Frontal cortex (tissue), 4 donors: ENCODE data around the gene CHRNA1. TPM values are rescaled to one million over a fixed set of nuclear protein-coding genes. Genes with fewer than 3 reads are reported as not detected.
A peak's percentile ranks its signal among the peaks of the same experiment; 100 is the strongest.

Experiments
- DNase-seq, 2 donors: peaks; one replicate each; pipeline ENCODE4 v3.0.0; 2012; ENCODE audit warnings: low spot score in 2 of 2
- FAIRE-seq: peaks from 2 replicates; lab custom pipeline; 2012; peaks lifted over from hg19 to GRCh38; lab: Jason Lieb, UNC
- total RNA-seq: library from RNA; depleted of rRNA; stranded (reverse); fragments of >200 nt; gene quantifications from one replicate; pipeline ENCODE4 v1.2.3, GENCODE V29; 2014
- donor health status: control.
- donor health status: control.
- donor health status: control.

The CHRNA1 gene
- total RNA-seq, 1 donor from 2014 or later = not detected

DNA sequence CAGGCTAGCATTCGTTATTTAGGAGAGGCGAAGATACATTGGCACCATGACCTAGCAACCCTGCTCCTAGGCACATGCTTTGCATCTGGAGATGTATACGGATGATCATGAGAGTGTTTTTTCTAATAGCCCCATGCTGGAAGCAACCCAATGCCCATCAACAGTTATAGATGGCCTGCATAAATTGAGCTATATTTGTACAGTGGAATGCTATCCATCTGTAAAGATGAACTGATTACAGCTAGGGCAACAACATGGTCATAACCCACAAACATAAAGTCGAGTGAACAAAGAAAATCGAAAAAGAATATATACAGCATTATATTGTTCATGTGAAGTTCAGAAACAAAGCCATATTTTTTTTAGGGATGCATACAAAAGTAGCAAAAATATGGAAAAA, 20.6 kb upstream of the CHRNA1 start:
- FAIRE-seq (no peak), DNase-seq (no peak)

DNA sequence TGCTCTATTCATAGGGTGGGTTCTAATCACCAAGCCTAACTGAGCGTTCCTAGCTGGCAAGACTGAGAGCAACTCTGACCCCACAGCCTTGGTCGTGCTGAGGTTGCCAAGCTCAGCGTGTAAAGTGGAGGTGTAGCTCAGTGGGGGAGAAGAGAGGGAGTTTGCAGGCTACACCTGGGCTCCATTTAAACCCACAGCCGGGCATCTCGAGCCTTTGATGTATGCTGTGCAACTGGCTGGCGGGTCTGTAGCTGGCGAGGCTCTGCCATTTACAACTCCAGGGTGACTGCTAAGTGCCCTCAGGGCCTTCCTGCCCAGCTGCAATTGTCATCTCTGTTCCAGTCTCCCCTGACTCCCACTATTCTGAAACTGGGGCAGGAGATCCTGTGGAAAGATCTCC, 20.0 kb upstream of the CHRNA1 start:
- DNase-seq = no peak
- FAIRE-seq = no peak

DNA sequence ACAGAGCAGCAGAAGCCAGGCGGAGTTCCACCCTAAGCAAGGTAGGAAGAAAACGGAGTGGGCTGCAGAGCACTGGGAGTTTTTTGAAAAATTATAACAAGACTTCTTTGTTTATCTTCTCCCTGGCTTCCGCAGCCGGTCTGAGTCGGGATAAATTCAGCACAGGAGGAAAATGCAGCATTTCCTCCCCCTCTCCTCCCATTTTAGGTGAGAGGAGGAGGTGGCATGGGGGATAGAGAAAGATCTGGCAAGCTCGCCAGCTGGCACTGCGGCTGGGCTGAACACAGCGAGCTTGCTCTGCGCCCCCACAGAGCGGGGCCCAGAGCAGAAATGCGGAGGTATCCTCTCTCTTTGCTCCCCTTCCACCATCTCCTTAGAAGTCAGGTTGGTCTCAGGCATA, 17.7 kb upstream of the CHRNA1 start:
- FAIRE-seq (no peak), DNase-seq (peak in 1 of 2 donors; percentile 37)

DNA sequence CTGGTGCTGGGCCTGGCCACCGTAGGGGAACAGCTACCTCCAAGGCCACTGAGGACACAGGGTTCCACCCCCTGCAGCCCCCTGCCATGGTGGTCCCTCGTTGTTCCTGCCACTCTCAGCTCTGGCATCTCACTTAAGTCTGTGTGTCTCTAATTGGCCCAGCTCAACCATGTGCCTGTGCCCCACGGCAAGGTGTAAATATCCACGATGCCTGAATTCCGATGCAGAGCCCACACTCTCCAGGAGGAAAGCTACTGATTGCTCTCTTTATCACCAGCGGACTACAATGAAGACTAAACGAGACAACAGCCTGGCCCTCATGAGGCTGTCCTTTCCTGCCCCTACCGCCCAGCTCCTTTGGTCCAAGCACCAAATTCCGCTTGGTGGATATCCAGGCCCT, 17.0 kb upstream of the CHRNA1 start:
- DNase-seq = no peak
- FAIRE-seq = no peak

DNA sequence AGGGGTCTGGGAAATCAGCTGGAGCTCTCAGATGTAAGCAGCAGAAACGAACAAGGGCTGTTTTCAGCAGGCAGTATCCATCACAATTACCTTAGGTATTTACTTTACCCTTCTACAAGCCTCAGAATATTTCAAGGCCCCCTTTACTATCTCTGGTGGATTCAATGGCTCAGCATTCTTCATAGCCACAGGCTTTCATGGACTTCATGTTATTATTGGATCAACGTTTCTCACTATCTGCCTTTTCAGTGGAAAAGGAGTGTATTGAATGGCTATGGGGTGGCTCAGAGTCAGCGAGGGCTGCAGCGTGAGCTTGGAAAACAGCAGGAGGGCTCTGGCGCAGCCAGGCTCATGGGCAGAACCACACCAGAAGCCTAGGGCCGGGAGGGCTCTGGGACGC, 16.6 kb upstream of the CHRNA1 start:
- FAIRE-seq (no peak), DNase-seq (no peak)

DNA sequence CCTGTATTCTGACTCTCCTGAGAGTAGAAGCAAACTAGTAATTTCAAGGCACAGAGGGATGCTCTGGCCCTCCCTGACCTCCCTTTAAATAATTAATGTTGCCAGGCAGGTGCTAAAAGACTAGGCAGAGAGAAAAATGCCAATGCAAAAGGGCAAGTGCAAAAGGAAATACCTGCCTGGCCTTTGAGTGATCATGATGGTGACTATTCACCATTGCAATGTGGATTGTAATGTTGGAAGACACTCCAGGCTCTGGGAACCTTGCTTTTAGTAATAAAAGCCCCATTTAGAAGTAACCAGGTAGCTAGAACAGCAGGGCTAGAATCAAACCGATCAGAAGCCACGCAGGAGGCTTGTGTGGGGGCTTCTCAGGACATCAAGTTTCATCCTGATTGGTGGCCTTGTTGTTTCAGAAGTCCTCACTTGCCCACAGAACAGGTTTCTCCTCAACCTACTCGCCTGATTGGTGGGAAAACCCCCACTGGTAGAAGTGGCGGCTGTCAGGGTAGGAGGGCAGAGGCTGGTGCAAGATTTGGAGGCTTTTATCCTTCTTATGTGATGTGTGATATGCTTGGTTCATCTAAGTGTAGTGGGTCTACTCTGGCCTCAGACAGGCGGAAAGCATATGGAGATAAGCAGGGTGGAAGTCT, 16.0 kb upstream of the CHRNA1 start:
- no peak for DNase-seq

DNA sequence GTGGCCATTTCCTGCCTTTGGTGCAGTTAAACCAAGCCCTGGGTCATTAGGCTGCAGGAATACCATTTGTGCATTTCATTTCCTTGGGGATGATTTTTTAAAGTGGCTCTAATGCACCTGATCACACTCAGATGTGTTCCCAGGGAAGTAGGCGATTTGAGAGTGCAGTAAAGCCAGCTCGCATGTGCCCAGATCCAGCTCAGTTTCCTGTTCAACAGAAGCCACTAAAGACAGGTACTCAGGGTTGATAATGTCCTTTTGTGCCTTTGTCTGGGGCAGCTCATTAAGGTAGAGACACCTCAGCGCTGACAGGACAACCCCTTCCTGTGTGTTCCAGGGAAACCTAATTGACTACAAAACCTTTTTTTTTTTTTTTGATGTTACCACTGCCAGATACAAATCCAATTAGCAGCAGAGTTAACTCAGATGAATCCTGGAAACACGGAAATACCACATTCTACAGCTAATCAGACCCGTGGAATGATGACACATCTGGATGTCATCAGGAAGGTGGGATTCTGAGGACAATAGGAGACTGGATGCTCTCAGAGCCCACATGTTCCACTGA, 15.2 kb upstream of the CHRNA1 start:
- DNase-seq (no peak), FAIRE-seq (no peak)

More for the DNA sequence above, 16.0 kb upstream of the CHRNA1 start:
- FAIRE-seq = no peak

DNA sequence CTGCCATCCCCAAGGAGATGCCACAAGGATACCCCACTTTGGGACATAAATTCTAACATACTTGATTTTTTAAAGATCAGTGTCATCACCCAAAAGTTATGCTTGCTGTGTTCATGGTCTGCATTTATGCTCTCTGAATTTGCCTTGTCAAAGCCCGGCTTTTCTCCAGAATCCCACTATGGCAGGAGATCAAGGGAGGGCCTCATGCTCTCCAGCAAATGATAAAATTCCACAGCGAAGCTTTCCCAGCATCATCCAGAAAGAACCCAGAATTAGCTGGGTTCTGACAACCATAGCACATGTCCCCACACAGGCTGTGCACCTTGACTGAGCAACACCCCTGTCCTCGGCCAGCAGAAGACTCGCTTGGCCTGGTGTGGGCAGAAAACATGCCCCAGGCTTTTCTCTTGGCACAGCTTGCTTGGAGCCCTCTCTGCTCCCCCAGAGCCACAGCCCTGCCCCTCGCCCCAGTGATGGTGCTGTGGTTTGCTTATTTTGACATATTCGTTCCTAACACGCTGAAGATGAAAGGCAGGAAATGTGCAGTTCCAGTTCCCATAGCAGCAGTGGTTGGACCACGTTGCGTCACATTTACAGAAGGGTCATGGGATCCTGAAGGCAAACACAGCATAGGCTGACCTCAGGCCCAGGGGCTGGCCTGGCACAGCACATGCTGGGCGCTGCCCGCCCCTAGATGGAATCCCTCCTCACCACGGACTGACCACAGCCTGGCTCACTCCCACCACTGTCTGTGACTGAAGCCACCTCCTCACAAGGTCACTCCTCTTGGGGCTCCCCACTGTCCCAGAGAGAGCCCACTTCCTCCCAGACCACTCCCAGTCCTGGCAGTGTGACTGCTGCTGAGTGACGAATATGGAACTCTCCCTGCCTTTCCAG, 14.1 kb upstream of the CHRNA1 start:
- FAIRE-seq (no peak), DNase-seq (no peak)

DNA sequence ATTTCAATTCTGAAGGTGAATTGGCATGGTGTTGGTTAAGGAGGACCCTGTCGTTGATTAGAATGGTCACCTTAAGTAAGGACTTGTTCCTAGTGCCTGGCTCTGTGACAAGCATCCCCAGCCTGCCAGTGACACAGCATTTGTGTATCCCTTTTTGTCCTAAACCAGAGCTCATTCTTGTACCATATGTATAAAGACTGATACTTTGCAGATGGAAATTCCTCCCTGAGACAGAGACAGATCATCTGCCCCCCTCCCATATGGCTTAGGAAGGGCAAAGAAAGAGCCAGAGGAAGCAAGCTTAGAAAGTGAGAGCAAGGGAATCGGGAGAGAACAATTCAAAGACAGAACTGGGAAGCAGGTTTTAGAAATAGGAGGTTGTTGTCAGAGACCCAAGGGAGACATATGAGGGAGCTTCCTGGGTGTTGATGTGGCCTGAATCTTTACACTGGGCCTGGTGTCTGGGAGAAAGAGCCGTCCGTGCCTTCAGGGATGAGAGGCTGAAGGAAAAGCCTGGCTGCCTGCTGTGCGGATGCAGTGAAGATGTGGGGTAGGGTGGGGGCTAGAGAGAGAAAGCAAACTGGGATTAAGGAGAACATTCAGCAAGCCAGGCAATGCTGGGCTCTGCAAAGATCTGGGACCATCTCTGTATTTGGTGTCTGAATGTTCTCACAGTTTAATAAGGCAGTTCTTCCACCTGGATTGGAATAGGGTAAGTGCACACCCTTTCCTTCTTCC, 13.2 kb upstream of the CHRNA1 start:
- no peak for DNase-seq
- no peak for FAIRE-seq

DNA sequence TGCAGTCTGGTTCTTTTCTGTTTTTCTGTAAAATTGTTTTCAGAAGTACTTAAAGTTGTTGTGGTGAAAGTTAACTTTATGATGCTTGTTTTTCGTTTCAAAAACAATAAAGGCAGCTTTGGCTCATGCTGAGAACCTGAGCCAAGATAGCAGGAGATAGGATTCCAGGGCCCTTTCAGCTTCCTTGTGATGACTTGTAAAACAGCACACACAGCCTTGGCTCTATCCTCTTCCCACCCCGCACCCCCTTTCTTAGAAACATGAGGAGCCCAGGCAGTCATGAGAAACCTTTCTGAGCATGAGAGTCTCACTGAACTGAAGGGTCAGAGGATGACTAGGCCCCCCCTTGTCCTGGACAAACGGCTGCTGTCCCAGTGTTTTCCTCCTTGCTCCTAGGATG, 12.4 kb upstream of the CHRNA1 start:
- FAIRE-seq (no peak), DNase-seq (no peak)

DNA sequence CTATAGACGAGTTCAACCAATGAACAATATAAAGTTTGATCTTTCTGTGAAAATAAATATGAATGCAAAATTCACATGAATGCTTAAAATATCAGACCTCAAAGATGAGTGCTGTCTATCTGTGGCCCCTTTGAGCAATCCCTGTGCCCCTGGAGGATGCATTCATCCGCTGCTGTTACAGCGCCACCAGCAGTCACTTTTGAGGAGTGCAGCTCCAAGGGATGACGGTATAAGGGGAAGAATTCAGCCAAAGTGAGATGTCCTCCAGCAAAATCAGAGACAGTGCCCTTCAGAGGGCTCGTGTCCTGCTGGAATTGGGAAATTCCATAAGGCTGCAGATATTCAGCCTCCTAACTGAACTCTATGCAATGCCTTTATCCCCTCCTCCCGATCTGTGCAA, 12.0 kb upstream of the CHRNA1 start:
- DNase-seq = no peak
- FAIRE-seq = no peak

DNA sequence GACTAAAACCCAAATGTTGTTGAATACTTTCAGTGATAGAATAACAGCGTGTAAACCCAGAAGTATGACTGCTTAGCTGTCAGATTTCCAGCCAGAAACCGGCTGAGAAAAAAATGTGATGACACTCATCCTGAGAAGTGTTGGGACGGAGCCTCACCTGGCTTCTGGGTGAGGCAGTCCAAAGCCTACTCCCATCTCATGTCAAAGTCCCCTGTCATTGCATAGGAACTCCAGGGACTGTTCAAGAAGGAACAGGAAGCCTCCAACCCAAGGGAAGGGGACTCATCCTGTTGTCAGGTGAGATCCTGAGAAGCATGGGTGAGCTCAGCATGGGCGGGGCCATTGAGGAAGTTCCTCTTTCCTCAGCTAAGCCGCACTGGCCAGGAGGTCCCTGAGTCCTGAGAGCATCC, 11.3 kb upstream of the CHRNA1 start:
- no peak for FAIRE-seq

DNA sequence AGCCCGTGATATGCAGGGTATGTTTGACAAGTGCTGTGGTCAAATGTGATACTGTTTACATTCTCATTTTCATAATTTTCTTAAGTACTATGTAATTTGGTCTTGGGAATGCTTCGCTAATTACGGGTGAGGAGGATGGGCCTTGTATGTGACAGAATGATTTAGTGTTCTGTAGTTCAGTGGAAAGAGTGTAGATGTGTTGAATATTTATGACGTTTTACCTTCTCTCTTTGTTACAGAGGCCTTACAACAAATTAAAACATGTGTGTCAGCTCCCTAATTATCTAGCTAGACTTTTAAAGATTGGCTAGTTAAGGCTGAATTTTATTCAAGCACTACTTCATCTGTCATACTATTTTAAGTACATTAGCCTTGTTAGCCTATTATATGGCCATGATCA, 10.6 kb upstream of the CHRNA1 start:
- FAIRE-seq = no peak
- DNase-seq = no peak

More for the DNA sequence above, 11.3 kb upstream of the CHRNA1 start:
- DNase-seq = no peak

DNA sequence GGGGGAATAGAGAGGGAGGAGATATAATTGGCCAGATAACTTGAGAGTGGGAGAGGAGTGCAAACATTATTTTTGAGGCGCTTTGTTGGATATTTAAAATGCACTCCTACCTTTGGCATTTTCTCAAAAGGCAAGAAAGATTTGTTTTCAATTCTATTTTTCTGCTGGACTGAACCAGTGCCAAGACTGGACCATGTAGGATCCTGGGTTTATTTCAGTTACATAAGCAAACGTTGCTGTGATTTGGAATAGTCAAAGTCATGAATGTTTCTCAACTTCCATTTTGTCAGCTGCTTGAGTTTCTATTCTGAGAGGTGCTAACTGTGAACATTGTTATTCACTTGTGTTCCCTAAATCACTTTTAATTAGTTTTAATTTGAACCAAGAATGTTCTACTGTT, 8.9 kb upstream of the CHRNA1 start:
- DNase-seq (no peak), FAIRE-seq (no peak)

DNA sequence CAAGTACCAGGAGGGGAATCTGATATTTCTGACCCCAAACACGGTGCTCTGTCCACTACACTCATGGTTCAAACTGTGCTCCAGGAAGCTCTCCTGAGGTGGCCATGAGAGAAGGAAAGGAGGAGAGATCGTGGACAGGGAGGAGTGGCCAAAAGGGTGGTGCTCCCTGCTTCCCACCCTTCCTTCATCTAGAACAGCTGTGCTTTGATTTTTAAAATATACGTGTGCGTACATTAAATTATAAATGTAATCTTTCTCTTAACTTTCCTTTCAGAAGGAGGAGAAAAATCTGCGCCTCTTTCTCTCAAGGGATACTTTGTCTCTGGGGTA, 8.2 kb upstream of the CHRNA1 start:
- FAIRE-seq (no peak), DNase-seq (no peak)

DNA sequence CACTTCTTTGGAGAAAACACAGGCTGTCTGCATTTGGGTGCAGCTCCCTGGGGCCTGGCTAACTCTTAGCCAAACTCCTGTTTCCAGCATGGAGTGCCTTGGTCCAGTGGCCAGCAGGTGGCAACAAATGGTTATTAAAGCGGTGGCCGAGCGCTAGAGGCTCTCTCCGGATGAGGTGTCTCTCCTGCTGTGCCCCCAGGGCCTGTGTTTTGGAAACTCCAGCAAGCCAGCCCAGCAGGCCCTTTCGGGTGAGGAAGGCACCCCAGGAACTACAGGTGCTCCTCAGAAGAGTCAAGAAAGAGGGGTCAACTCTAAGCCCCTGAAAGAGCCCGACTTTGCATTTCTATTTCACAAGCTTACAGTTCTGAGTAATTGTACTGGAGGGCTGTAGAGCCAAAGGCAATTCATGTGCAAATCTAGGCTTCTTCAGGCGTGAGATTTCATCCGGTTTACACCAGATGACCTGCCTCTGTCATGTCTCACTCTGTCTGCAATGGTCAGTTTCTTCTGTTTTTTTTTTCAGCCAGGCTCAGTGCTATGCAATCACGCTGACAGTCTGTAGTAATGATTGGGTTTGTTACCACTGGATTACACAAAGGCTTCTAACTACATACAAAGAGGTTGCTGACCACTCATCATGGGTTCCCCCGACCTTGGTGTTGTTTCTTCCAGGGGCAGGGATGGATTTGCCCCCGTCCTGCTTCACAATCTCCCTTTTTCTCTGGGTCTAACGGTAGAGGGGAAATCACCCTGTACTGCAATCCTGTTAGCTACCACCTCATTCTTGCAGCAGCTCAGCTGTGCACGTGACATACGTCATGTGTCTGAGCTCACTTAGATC, 7.6 kb upstream of the CHRNA1 start:
- FAIRE-seq (no peak), DNase-seq (peak; percentile 47 to 77)

DNA sequence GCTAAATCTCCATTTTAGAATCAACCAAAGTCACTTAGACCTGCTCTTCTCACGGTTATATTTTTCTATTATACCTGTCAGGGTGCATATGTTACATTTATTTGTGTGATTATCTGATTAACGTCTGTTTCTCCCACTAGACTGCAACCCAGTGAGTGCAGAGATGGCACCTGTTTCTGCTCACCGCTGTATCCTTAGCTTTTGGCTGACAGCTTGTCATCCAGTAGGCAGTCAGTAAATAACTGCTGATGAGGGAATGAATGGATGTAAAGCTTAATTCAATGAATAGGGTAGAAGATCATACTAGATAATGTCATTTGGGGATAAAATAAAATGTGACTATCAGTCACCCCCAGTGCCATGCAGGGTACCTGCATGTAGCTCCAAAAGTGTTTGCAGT, 6.9 kb upstream of the CHRNA1 start:
- DNase-seq (no peak), FAIRE-seq (no peak)

DNA sequence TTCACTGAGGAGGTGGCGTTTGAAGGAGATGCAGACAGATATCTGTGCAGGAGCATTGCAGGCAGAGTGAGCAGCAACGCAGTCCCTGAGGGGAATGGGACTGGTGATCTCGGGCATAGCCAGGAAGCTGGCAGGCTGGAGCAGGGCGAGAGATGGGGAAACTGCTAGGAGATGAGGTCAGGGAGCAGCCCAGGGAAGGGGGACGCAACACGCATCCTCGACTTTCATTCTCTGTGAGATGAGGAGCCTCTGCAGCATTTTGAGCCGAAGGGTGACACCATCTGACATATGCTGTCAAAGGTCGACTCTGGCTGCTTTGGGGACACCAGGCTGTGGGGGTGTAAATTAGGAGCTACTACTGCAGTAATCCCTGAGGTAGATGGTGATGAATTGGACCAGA, 4.3 kb upstream of the CHRNA1 start:
- FAIRE-seq = no peak
- DNase-seq = no peak

DNA sequence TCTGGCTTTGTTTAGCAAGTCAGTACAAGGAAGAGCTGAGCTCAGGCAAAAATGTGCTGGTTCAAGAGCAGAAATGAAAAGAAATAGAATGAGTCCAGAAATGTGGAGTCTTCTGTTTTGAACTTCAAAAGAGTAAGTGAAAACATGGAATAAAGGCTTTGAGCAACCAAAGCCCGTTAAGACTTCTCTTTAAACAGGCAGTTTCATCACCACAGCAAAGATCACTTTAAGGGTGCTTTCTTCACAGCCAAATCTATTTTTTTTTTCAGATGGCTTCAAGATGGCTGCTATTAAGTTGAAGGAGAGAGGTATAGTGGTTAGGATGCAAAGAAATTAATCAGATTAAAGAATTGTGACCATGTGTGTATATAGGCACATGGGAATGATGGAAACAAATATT, 2.0 kb upstream of the CHRNA1 start:
- FAIRE-seq (no peak), DNase-seq (no peak)

DNA sequence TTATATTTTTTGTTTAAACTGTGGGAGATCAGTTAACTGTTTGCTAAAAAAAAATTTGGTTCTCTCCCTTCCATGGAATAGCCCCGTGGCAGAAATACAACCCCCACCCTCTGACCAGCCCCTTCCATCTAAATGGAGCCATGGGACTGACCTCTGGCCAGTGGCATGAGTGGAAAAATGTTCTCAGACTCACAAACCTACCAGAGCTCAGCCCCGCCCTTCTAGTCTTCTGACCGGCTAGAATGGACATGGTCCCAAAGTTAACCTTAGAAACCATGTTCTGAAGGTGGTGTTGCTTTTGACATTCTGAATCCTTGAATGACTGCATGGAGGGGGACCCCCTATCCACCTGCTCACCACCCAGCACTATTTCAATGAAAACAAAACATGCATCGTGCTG, 1.3 kb upstream of the CHRNA1 start:
- no peak for DNase-seq
- no peak for FAIRE-seq
